IPS-20b (cell line): Measurements from ENCODE around the gene CALM3.
A peak's percentile ranks its signal among the peaks of the same experiment; 100 is the strongest.

ENCODE experiments used
- H3K27ac ChIP-seq: one replicate; pipeline ENCODE4 v1.5.1; 2013; ENCODE audit warnings: low read length
- H3K27me3 ChIP-seq: 2 replicates; pipeline ENCODE4 v1.6.1; 2013; ENCODE audit warnings: mild to moderate bottlenecking, low read length, inconsistent platforms; ENCODE audit not compliant: insufficient read depth
- H3K36me3 ChIP-seq: 2 replicates; pipeline ENCODE4 v1.6.1; 2013; ENCODE audit warnings: low read depth, mild to moderate bottlenecking, inconsistent platforms, low read length, moderate library complexity; ENCODE audit not compliant: insufficient read depth
- H3K4me1 ChIP-seq: 2 replicates; pipeline ENCODE4 v1.6.1; 2013; ENCODE audit warnings: mild to moderate bottlenecking, control low read depth, inconsistent platforms, low read length, moderate library complexity; ENCODE audit not compliant: insufficient read depth
- H3K4me3 ChIP-seq: 2 replicates; pipeline ENCODE4 v1.5.1; 2013; ENCODE audit warnings: mild to moderate bottlenecking, low read length, inconsistent platforms
- H3K9ac ChIP-seq: 2 replicates; pipeline ENCODE4 v1.6.1; 2013; ENCODE audit warnings: low read depth, mild to moderate bottlenecking, inconsistent platforms, low read length, moderate library complexity
- H3K9me3 ChIP-seq: 2 replicates; pipeline ENCODE4 v1.6.1; 2013; ENCODE audit warnings: mild to moderate bottlenecking, low read depth, low read length, inconsistent platforms; ENCODE audit not compliant: insufficient read depth

The CALM3 gene

DNA sequence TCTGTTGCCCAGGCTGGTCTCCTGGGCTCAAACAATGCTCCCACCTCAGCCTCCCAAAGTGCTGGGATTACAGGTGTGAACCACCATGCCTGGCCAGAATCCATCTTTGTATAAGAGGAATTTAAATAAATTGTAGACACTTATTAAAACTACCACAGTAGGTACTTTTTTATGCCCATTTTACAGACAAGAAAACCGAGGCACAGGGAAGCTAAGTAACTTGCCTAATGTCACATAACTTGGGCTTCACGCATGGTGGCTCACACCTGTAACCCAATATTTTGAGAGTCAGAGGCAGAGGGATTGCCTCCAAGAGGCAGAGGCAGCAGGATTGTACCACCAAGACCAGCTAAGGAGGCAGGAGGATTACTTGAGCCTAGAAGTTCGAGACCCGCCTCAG lies 22.7 kb upstream of the CALM3 start:
- H3K9ac ChIP-seq: no peak overlapping the region
- no peaks in the 10 kb centered on the region for H3K4me1 ChIP-seq
- H3K4me3 ChIP-seq: no peak overlapping the region
- H3K27me3 ChIP-seq: no peaks in the 10 kb centered on the region
- no peaks in the 10 kb centered on the region for H3K36me3 ChIP-seq
- no peak overlapping the region for H3K27ac ChIP-seq
- no peaks in the 10 kb centered on the region for H3K9me3 ChIP-seq

DNA sequence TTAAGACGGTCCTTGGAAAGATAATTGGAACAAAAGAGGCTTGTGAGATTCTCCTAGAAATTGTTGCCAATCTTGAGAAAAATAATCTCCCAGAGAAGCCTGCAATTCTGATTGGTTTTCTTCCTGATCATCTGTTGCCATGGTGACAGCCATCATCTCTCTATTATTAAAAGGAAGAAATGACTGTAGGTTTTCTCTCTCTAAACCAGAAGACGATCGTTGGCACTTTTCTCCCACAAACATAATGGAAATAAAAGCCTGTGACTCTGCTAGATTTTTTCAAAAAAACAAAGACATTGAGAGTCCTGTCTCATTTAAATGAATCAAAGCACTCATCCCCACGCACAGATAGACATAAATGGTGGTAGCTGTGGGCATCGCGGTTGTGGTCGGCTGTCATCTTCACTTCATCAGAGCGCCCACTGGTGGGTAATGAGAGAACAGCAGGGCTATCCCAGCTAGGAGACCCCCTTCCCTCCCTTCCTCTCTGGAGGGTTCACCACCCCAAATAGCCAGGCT lies 21.7 kb upstream of the CALM3 start:
- no peak overlapping the region for H3K9ac ChIP-seq

DNA sequence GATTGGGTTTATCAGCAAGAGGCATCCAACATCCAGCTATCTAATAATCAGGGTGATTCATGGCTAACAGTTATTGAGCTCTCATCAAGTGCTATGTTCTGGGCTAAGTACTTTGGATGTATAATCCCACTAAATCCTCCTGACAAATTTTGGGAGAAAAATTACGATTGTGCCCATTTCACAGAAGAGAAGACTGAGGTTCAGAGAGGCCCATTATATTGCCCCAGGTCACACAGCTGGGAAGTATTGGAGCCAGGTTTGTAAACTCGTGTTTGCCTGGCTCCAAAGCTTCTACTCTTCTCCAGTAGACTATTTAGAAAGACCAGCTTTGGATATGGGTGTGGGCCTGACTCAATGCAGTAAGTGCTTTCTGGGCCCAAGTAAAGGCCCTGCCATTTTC lies 20.9 kb upstream of the CALM3 start:
- Histone ChIP-seq H3K9me3 (no peaks in the 10 kb centered on the region), H3K27ac (no peak overlapping the region), H3K9ac (no peak overlapping the region), H3K27me3 (no peaks in the 10 kb centered on the region), H3K4me1 (no peaks in the 10 kb centered on the region), H3K36me3 (no peaks in the 10 kb centered on the region), H3K4me3 (no peak overlapping the region)

More for the DNA sequence above, 21.7 kb upstream of the CALM3 start:
- Histone ChIP-seq H3K4me1 (no peaks in the 10 kb centered on the region), H3K36me3 (no peaks in the 10 kb centered on the region), H3K9me3 (no peaks in the 10 kb centered on the region), H3K27ac (no peak overlapping the region), H3K27me3 (no peaks in the 10 kb centered on the region), H3K4me3 (no peak overlapping the region)

DNA sequence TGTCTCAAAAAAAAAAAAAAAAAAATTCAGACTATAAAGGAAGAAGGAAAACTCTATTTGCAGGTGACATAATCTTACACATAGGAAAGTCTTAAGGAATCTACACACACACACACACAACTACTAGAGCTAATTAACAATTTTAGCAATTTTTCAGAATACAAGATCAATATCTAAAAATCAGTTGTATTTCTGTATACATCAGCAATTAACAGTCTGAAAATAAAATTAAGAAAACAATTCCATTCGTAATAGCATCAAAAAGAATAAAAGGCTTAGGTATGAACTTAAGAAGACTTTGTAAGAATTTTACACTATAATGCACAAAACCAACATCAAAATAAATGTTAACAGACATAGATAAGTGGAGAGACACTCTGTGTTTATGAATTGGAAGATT lies 15.6 kb upstream of the CALM3 start:
- H3K27ac ChIP-seq: no peak overlapping the region
- no peaks in the 10 kb centered on the region for H3K4me1 ChIP-seq
- no peak overlapping the region for H3K9ac ChIP-seq
- H3K36me3 ChIP-seq: no peaks in the 10 kb centered on the region
- no peaks in the 10 kb centered on the region for H3K9me3 ChIP-seq
- no peak overlapping the region for H3K4me3 ChIP-seq
- H3K27me3 ChIP-seq: no peaks in the 10 kb centered on the region

DNA sequence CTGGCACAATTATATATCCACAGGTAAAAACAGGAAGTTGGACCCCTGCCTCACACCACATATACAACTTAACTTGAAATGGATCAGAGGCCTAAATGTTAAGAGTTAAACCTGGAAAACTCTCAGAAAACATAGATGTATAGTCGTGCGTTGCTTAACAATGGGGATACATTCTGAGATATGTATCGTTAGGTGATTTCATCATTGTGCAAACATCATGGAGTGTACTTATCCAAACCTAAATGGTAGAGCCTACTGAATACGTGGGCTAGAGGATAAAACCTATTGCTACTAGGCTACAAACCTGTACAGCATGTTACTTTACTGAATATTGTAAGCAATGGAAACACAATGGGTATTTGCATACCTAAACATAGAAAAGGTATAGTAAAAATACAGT lies 14.8 kb upstream of the CALM3 start:
- H3K9me3 ChIP-seq: no peaks in the 10 kb centered on the region
- H3K4me3 ChIP-seq: no peak overlapping the region
- H3K36me3 ChIP-seq: no peaks in the 10 kb centered on the region
- H3K27ac ChIP-seq: no peak overlapping the region
- H3K4me1 ChIP-seq: no peaks in the 10 kb centered on the region
- no peak overlapping the region for H3K9ac ChIP-seq
- H3K27me3 ChIP-seq: no peaks in the 10 kb centered on the region

DNA sequence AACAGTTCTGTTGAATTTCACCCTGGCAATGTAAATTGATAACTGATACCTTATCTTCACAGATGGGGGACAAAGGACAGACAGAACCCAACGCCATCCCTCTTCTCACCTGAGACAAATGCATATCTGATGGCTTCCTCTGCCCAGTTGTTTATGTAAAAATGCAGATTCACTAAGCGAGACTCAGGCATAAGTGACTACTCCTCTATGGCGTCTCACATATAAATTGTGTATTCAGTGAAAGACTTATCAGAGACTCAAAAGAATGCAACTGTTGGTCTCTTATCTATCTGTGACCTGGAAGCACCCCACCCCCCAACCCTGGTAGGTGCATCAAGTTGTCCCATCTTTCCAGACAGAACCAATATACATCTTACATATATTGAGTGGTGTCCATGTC lies 13.3 kb upstream of the CALM3 start:
- H3K27ac ChIP-seq: no peak overlapping the region
- no peaks in the 10 kb centered on the region for H3K9me3 ChIP-seq
- no peaks in the 10 kb centered on the region for H3K4me1 ChIP-seq
- no peak overlapping the region for H3K9ac ChIP-seq
- H3K27me3 ChIP-seq: no peaks in the 10 kb centered on the region
- H3K4me3 ChIP-seq: no peak overlapping the region
- H3K36me3 ChIP-seq: no peaks in the 10 kb centered on the region

DNA sequence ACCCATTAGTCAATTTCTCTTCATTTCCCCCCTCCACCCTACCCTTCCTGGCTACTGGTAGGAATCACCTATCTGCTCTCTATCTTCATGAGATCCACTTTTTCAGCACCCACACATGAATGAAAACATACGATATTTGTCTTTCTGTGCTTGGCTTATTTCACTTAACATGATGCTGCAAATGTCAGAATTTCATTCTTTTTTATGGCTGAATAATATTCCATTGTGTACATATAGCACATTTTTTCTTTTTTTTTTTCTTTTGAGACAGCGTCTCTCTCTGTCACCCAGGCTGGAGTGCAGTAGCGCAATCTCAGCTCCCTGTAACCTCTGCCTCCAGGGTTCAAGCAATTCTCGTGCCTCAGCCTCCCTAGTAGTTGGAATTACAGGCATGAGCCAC lies 9.9 kb upstream of the CALM3 start:
- Histone ChIP-seq H3K27me3 (no peaks in the 10 kb centered on the region), H3K36me3 (no peaks in the 10 kb centered on the region), H3K4me1 (no peaks in the 10 kb centered on the region), H3K27ac (no peak overlapping the region), H3K9me3 (no peaks in the 10 kb centered on the region), H3K4me3 (no peak overlapping the region), H3K9ac (no peak overlapping the region)

DNA sequence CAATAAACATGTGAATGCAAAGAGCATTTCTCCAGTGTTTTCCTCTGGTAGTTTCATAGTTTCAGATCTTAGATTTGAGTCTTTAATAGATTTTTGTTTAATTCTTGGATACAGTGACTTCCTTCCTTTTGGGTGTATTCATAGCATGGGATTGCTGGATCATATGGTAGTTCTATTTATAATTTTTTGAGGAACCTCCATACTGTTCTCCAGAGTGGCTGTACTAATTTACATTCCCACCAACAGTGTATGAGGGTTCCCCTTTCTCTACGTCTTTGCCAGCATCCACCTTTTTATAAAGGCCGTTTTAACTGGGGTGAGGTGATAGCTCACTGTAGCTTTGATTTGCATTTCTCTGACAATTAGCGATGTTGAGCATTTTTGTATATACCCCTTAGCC lies 9.3 kb upstream of the CALM3 start:
- no peaks in the 10 kb centered on the region for H3K4me1 ChIP-seq
- H3K9me3 ChIP-seq: no peaks in the 10 kb centered on the region
- no peaks in the 10 kb centered on the region for H3K36me3 ChIP-seq
- H3K27me3 ChIP-seq: no peaks in the 10 kb centered on the region
- no peak overlapping the region for H3K9ac ChIP-seq
- H3K4me3 ChIP-seq: no peak overlapping the region
- H3K27ac ChIP-seq: no peak overlapping the region

DNA sequence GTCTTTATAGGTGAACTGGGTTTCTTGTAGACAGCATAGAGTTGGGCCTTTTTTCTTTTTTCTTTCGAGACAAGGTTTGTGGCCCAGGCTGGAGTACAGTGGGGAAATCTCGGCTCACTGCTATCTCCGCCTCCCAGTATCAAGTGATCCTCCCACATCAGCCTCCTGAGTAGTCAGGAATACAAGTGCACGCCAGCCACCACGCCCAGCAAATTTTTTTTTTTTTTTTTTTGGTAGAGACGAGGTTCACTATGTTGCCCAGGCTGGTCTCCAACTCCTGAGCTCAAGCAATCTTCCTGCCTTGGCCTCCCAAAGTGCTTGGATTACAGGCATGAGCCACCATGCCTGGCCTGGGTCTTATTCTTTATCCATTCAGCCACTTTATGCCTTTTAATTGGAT lies 5.1 kb upstream of the CALM3 start:
- H3K9me3 ChIP-seq: no peaks in the 10 kb centered on the region
- H3K27ac ChIP-seq: no peak overlapping the region
- no peak overlapping the region for H3K4me3 ChIP-seq
- H3K27me3 ChIP-seq: no peaks in the 10 kb centered on the region
- no peaks in the 10 kb centered on the region for H3K4me1 ChIP-seq
- no peaks in the 10 kb centered on the region for H3K36me3 ChIP-seq
- H3K9ac ChIP-seq: no peak overlapping the region

DNA sequence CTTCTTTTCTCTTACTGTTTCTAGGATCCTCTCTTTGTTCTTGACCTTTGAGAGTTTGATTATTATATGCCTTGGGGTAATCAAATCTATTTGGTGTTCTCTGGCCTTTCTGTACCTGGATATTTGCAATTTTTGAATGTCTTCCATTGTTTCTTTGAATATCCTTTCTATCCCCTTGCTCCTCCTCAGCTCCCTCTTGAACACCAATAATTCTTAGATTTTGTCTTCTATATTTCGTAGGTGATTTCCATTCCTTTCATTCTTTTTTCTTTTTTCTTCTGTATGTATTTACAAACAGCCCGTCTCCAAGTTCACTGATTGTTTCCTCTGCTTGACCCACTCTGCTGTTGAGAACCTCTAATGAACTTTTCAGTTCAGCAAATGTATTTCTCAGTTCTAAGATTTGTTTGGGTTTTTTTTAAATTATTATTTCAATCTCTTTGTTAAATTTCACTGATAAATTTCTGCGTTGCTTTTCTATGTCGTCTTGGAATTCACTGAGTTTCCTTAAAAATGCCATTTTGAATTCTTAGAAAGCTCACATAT lies 2.7 kb upstream of the CALM3 start:
- Histone ChIP-seq H3K27ac (no peak overlapping the region), H3K36me3 (peaks cover 8% of the 10 kb centered on the region; the same call in 1 of the 2 replicates), H3K4me3 (no peak overlapping the region), H3K9ac (no peak overlapping the region), H3K27me3 (no peaks in the 10 kb centered on the region), H3K9me3 (no peaks in the 10 kb centered on the region), H3K4me1 (peaks cover 9% of the 10 kb centered on the region)

DNA sequence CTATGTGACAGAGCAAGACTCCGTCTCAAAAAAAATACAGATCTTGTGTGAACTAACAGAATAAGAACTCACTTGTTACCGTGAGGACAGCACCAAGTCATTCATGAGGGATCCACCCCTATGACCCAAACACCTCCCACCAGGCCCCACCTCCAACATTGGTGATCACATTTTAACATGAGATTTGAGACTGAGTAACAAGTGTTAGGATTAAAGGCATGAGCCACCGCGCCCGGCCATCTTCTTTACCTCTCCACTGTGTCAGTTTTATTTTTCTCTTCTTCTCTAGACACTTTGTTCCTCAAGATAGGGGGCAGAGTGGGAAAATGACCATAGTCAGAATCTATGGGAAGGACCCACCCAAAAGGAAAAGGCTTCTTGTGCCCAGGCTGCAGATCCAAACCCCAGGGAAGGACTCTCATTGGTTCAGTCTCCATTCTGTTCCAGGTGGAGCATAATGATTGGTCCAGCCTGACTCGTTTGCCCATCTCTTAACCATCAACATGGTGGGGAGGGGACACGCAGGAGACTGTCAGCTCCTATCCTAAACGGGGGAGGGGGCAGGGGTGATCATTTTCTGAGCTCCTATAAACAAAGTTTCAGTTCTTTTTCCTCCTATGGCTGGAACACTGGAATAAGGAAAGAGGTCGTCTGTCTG lies 1.3 kb upstream of the CALM3 start:
- H3K9ac ChIP-seq: peak overlapping the region; percentile 99; the same call in 1 of the 2 replicates
- H3K27ac ChIP-seq: peak overlapping the region; percentile 96
- H3K4me3 ChIP-seq: peak overlapping the region; percentile 86
- no peaks in the 10 kb centered on the region for H3K27me3 ChIP-seq
- peaks cover 12% of the 10 kb centered on the region for H3K4me1 ChIP-seq
- peaks cover 8% of the 10 kb centered on the region; the same call in 1 of the 2 replicates for H3K36me3 ChIP-seq
- no peaks in the 10 kb centered on the region for H3K9me3 ChIP-seq
